H1 (cell line): ENCODE measurements around the gene SLC5A9. TPM values are rescaled to one million over a fixed set of nuclear protein-coding genes. Genes with fewer than 3 reads are reported as not detected.

Source experiments
- HDAC6 ChIP-seq: IDR thresholded peaks from one replicate; pipeline ENCODE4 v1.7.1; 2012; ENCODE audit warnings: low read depth, mild to moderate bottlenecking, inconsistent platforms, low read length, moderate library complexity
- SIN3A ChIP-seq, 2 experiments: IDR thresholded peaks in 1 of 2; conservative IDR thresholded peaks in 1 of 2; 2 replicates each; pipeline ENCODE4 v1.6.1; 2011 to 2012; ENCODE audit warnings: low read length in 2 of 2, improper control_type of control experiment in 1 of 2, low read depth in 1 of 2, mild to moderate bottlenecking in 1 of 2
- polyA plus RNA-seq, 7 experiments: library from polyadenylated mRNA; depleted of rRNA in 3 of 7; stranded (reverse) in 5 of 7; unstranded in 2 of 7; fragments of >200 nt in 5 of 7; fragments of 200-250 nt in 2 of 7; gene quantifications; 1 replicate in 5 of 7; 2 replicates in 1 of 7; 4 replicates in 1 of 7; pipeline versions ENCODE4 v1.2.1 to v1.2.3, GENCODE V29; 2011 to 2013; ENCODE audit warnings: missing spikeins in 2 of 7, mixed read lengths in 2 of 7
- total RNA-seq: library from RNA; stranded (reverse); fragmentation: NEBNext Ultra II Directional; extraction: Animal tissue kit (Norgen Biotek cat#: 25700); gene quantifications from 2 replicates; pipeline ENCODE4 v1.2.1, GENCODE V29; 2021

The SLC5A9 gene
- total and polyA plus RNA-seq, 2 of the 8 experiments (the other 6 are each of a cell fraction or from before 2014, with no cell fraction given): 0.03 TPM; not detected in 1

- TF ChIP-seq SIN3A (conservative IDR thresholded peaks at IDR 0.05 in 1 of 2, IDR thresholded peaks at IDR 0.05 in 1 of 2; ENCODE audit: low read depth in 1 of 2, low read length in 2 of 2): no peak
- TF ChIP-seq HDAC6: no peak
Observed at GRCh38 chr1:48216941-48217340, 5.6 kb upstream of the SLC5A9 start (continued).
